GM20431 (cell line): Measurements from ENCODE around the gene TEN1.
"Not testable (repeated sequence)": the region's sequence is repeated elsewhere in the genome, so short reads cannot be mapped to it uniquely, and the experiment has no call there.

Experiments
- in situ Hi-C: fragments of 300-500 bp; cut with MseI, MboI; formaldehyde crosslinking; loops from one replicate; pipeline ENCODE4 v1.15.0; 2020; ENCODE audit warnings: low sequenced_read_pairs; ENCODE audit not compliant: unreplicated experiment

The TEN1 gene, protein sequence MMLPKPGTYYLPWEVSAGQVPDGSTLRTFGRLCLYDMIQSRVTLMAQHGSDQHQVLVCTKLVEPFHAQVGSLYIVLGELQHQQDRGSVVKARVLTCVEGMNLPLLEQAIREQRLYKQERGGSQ

DNA sequence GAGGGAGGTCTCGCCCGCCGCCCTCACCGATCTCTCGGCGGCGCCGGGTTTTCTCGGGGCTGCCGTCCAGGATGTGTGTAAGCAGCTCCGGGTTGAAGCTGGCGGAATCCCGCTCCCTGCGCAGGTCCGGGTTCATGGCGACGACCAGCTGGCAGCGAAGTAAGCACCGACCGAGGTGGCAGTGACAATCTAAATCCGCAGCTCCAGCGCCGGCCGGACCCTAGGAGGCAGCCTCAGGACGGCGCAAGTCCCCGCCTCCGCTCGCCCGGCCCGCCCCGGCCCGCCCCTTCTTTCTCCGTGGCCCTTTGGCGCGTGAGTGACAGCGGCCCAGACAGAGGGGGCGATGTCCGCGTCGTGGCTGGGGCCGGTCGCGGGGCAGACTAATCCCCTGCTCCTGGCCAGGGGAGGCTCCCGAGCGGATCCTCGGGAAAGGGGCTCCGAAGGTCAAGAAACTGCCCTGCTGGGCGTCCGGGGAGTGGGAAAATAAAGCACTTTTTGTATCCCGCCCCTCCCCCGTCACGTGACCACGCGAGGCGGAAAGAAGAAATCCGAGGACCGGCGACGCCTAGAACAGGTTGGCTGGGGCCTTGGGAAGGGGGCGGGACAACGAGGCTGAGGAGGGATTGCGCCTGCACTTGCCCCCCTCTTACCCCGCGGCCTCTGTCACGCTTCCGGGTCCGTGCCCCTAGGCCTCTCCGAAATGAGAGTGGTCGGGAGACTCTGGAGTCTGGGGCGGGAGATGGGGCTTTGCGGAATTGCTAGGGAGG, at the start of gene TEN1, which contains the start of gene ACOX1:
TEN1 (plus strand) TSS at position 303 of the 767 bp plus-strand sequence. CDS start 6,953 bp downstream, outside the sequence.
ACOX1 (minus strand) TSS at position 229 of the 767 bp plus-strand sequence; CDS start at position 136, 93 bp downstream.
- in situ Hi-C loops = no loop called here

DNA sequence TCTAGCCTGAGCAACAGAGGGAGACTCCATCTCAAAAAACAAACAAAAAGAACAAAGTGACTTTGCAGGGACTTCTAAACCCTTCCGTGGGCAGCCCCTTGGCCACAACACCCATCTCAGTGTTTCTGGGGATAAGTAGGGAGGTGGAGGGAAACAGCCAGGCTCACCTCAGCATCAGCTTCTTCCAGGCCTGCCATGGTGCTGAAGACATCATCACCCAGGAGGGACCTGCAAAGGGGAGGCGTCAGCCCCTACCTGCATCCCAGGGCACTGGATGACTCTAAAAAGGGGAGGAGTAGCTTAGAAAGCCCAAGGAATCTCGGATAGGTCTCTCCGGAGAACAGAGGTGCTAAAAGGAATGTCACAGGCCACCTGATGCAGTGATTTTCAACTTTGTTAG, 48.0 kb upstream of the TEN1 start:
- in situ Hi-C loops = no loop called here

DNA sequence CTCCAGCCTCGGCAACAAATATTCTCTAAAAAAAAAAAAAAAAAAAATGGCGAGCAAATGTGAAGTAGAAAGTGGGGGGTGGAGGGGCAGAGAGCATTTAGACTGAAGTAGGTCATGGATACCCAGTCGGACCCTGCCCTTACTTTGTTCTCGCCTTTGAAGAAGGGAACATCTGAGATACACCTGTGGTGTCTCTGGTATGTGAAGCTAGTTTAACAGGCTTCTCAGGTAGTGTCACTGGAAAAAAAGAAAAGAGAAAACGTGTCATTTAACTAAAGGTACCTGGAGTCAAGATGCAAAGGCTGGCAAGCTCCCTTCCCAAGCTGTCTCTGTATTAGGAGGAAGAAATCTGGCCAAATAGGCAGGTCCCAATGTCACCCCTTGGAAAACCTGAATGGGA, 46.2 kb upstream of the TEN1 start:
- in situ Hi-C loops = no loop called here

DNA sequence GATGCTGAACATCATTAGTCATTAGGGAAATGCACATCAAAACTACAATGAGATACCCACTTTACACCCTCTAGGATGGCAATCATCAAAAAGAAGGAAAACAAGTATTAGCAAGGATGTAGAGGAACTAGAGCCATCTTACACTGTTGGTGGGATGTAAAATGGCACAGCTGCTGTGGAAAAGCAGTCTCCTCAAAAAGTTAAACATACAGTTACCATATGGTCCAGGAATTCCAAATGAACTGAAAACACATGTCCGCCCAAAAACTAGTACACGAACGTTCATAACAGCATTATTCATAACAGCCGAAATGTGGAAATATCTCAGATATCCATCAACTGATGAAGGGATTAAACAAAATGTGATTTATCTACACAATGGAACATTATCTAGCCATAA, 45.2 kb upstream of the TEN1 start:
- in situ Hi-C loops = no loop called here

DNA sequence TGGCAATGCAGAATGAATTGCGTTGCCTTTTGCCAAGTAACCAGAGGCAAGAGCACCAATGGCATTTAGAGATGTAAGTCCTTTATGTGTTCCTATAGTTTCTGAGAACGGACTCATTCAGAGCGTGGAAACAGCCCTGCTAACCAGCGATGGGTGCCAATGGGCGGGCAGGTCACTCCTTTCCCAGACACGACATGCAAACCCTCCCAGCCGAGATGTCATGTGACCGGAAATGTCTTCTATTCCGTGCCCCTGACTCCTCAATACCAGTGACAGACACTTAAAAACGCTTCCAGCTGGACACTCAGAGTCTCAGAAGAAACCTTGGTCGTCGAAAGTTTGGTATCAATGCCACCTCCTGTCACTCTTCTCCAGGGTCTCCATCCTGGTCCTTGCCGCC, 41.4 kb upstream of the TEN1 start:
- in situ Hi-C loops = no loop called here

DNA sequence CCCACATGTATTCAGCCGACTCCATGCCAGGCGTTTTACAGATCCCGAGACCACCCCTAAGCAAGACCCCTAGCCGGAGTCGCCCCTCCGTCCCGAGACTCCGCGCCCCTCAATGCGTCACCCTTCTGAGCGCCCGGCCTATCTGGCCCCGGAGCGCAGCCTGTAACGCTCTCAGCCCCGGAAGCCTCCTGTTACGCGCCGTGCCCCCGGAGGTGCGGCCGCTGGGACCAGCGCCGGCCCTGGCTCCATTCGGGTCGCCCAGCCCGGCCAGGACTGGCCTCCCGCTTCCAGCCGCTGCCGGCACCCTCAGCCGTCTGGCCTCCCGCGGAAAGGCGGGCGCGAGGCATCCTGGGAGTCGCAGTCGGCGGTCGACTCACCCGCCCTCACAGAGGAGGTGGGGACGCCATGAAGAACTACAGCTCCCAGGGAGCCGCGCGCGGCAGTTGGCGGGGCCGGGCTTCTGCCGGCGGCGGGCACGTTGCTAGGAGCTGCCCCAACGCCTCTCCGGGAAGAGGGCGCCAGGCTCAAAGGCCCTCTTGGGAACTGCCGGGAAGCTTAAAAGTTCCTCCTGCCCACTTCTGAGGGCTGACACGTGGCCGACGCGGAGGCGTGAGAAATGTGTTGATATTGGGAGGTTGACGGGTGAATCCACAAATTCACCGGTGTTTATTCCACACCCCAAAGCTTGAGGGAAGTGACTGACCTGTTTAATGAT, 38.2 kb upstream of the TEN1 start, which contains the start of gene FBF1:
FBF1 (minus strand) TSS at position 316 of the 715 bp plus-strand sequence. CDS start 2,893 bp downstream, outside the sequence.
- in situ Hi-C loops = no loop called here

DNA sequence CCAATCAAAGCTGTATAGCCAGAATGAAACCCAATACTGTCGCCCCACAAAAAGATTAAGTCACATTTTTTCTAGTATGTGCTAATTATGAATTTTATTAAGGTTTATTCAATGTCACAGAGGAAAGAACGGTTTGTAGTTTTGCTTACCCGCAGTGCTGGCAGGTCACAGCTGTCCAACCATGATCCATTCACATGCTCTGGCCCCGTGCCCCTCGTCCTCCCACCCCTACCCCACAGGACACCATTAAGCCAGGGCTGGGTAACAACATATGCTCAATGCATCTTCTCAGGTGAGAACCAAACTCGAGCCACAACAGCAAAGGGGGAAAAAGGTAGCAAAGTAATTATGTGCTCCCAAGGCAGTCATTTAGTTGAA, 37.6 kb upstream of the TEN1 start:
- in situ Hi-C loops = no loop called here

DNA sequence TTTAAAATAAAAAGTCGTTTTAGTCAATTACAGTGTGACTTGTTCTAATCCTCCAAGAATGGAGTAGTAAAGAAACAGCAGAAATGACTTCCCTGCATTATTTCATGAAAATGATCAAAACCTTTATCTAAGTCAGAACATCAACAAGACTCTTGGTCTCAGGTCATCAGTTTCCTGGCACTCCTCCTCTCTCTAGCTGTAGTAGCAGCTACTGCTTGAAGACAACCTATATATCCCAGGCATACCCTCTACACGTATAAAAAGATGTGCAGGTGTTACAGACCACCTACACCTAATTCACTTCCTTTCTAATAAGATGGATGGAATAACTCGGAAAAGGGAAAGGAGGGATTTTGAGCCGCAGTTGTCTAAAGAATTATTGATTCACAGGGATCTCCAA, 36.6 kb upstream of the TEN1 start:
- in situ Hi-C loops = no loop called here

DNA sequence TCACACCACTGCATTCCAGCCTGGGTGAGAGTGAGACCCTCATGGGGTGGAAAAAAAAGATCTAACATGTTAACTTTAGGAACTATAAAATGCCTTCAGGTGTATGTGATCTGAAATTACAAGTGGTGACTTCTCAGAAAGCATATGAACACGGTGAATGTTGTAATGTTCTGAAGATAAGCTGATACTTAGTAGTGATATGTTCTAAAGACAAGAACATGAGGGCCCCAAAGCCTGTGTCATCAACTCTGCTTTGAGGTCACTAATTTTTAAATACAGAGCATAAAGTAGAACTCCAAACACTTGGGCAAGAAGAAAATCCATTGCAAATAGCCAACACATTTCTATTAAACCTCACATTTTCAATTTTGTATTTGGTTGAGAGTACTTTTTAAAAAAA, 35.5 kb upstream of the TEN1 start:
- in situ Hi-C loops = no loop called here

DNA sequence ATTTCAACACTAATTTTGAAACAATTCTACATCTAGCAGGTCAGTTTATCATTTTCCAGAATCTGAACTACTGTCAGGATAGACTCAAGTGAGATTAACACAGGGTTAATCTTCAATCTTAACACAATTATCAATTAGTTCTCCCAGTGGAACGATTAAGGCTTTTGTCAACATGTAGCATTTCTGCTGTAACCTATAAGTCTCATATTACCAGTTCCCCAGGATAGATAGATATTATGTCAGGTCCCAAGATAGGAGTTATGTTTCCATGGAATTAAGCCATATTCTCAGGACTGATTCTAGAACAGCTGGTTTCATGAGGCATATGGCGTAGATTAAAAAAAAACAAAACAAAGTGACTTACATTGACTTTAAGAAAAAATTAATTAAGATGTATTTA, 33.8 kb upstream of the TEN1 start:
- in situ Hi-C loops = no loop called here

DNA sequence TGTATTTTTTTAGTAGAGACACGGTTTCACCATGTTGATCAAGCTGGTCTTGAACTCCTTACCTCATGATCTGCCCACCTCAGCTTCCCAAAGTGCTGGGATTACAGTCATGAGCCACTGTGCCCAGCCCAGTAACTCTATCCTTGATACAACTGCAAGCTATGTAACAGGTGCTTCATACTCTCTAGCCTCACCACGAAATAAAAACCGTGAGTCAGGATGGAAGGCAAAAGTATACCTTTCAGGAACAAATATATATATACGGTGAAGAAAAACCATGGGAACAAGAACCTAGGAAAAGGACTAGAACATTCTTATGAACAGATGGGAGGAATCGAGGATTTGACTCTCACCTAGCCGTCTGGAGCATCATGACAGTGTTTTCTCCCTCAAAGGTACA, 28.6 kb upstream of the TEN1 start:
- in situ Hi-C loops = no loop called here

DNA sequence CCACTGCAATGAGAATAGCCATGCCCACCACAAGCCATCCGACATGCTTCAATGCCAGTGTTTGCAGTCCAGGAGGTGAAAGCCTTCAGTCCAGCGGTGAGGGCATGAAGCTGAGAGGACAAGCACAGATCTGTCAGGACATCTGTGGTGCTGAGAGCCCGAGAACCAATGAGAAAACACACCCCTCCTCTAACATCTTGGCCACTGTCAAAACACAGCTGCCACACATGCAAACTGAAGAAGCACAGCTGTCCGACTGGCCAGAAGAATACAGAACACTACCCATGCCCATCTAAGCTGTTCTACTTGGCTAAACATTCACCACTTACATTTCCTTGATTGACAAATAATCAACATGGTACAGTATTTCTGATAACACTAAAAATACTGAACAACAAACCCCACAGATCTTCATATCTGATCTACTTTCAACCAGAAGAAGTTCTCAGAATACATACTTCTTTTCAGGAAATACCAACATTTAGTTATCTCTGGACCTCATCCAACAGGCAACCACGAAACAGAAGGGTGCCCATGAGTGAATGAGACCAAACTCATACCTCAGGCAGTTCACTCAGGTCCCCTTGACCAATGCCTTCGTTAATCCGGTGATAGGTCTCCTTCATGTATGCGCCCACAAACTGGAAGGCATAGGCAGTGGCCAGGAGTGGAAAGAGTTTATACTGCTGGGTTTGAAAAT, 28.0 kb upstream of the TEN1 start:
- in situ Hi-C loops = no loop called here

DNA sequence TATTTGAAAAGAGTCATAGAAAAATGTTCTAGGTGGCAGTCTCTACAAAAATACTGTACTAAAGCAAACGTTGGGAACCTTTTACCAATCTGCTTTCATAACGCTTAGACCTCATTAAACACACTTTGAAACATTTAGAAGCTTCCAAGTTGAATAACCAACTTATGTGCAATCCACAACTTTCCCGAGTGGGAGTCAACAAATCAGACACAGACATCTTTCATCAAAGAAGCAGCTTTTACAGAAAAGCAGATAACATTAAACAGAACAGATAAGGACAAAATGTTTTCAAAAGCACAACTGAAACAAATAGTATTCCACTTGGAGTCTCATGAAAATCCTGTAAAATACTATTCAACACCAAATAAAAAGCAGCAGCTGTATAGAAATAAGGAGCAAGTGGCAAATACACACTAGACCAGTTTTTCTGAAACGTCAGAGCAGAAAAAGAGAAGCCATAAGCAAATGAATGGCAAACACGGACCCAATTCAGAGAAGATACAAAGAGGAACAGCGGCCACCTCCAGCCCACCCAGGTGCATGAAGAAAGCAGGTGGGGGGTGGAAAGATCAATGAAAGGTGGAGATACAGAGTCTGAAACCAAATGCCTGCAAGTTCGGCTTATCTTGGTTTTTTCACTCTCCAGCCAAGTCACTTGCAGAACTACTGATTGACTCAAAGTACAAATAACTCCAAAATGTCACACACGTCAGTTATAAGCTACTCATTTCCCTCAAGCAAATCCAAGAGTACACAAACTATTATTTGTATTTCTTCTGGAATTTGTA, 19.8 kb upstream of the TEN1 start:
- in situ Hi-C loops = no loop called here

DNA sequence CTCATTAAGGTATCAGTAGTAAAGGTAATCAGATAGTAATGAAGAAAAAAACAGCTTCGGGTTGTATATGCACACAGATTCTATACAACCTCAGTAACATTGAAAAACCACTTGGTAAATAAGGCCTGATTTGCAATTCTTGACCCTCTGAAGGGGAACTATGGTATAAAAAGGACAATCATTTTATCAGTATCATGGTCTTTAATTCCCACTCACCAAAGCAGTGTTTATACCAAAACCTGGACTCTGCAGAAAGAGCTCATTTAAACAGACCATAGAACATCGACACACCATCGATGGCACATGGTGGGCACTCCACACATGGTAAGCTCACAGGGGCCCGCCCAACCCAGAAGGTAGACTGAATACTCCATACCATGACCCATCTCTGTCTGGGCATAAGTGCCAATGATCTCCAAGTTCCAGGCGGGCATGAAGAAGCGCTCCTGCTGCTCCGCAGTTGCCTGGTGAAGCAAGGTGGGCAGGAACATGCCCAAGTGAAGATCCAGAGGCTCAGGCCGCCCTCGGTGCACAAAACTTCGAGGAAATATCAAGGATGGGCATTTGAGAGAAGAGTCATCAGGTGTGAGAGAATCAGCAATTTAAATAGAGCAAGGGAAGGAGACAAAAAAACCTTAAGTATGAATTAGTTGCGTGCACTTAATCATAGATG, 19.1 kb upstream of the TEN1 start:
- in situ Hi-C loops = no loop called here

DNA sequence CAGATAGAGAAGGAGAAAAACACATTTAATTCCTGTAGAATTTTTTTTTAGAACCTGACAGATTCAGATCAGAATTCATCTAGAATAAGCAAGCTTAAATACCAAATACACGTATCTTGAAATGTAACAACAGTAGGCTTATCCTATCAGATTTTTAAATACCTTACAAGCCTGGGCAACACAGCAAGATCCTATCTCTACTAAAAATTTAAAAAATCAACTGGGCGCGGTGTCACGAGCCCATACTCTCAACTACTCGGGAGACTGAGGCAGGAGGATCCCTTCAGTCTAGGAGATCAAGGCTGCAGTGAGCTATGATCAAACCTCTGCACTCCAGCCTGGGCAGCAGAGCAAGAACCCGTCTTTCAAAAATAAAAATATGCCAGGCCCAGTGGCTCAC, 13.6 kb upstream of the TEN1 start:
- in situ Hi-C loops = no loop called here

DNA sequence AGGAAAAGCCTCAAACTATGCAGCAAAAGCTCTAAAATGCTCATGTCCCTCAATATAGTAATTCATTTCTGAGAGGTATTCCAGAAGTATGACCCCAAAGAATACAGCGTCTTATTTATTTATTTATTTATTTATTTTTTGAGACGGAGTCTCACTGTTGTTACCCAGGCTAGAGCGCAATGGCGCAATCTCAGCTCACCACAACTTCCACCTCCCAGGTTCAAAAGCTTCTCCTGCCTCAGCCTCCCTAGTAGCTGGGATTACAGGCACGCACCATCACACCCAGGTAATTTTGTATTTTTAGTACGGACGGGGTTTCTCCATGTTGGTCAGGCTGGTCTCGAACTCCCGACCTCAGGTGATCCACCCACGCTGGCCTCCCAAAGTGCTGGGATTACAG, 10.0 kb upstream of the TEN1 start:
- in situ Hi-C loops = not testable (repeated sequence)

DNA sequence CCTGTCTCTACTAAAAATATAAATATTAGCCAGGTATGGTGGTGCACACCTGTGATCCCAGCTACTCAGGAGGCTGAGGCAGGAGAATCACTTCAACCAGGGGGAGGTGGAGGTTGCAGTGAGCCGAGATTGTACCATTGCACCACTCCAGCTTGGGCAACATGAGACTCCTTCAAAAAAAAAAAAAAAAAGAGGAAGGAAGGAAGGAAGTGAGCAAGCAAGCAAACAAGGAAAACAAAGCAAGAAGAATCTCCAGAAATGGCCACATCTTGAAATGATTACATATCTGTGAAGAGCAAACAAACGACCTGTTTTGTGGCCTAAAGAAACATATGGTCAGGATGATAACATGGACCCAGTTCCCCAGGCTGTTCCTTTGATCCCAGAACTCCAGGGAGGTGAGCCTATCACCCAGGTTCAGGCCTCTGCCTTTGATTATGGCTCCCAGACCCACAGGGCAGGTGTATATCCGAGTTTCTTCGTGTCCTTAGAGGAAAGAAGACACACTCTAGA, 9.0 kb upstream of the TEN1 start:
- in situ Hi-C loops = no loop called here

DNA sequence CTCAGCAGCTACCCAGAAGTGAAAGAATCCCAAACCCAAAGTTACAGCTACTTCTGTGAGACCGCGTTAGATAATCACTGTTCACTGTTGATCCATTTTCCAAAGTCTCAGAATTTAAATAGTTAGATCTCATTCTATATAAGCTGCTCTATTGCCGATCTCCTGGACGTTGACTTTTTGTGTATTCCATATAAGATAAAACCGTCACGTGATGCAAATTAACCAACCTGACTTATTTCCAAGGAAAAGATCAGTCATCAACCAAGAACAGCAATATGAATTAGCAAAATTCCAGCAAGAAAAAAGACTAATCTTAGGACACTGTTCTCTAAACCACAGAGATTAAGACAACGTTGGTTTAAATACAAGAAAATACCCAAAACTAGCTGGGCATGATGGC, 8.4 kb upstream of the TEN1 start:
- in situ Hi-C loops = no loop called here

DNA sequence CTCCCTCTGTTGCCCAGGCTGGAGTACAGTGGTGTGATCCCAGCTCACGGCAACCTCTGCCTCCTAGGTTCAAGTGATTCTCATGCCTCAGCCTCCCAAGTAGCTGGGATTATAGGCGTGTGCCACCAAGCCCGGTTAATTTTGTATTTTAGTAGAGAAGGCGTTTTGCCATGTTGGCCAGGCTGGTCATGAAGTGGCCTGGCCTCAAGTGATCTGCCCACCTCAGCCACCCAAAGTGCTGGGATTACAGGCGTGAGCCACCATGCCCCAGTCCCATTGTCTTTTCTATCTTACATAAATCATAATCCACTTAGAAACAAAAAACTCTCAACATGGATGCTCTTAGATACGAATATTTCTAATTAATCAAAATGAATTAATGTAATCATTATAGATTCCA, 3.9 kb upstream of the TEN1 start:
- in situ Hi-C loops = not testable (repeated sequence)
